ENCODE results near the gene DUSP1.

Gene DUSP1

DNA sequence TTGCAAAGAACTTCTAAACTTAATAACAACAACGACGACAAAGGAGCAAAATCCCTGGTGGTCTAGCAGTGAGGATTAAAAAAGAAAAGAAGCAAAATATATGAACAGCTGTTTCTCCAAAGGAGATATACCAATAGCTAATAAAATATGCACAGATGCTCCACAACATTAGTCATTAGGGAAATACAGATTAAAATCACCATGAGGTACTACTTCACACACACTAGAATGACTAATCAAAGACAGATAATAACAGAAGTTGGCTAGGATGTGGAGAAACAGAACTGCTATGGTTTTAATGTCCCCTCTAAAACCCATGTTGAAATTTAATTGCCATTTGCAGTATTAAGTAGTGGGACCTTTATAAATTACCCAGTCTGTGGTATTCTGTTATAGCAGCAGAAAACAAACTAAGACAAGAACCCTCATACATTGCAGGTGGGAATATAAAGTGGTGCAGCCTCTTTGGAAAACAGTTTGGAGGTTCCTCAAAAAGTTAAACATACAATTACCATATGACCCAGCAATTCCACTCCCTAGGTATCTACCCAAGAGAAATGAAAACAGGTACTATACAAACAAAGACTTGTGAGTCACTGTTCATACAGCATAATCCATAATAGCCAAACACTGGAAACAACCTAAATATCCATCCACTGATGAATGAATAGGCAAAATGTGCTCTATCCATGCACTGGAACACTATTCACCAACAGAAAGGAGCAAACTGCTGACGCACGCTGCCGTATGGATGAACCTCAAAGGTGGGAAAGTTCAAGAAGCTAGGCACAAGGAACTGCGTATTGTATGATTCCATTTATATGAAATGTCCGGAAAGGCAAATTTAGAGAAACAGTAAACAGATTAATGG lies 11.4 kb upstream of the DUSP1 start:
- DNase-seq (ENCODE audit: low spot score), result no peak
- no peak for FAIRE-seq

DNA sequence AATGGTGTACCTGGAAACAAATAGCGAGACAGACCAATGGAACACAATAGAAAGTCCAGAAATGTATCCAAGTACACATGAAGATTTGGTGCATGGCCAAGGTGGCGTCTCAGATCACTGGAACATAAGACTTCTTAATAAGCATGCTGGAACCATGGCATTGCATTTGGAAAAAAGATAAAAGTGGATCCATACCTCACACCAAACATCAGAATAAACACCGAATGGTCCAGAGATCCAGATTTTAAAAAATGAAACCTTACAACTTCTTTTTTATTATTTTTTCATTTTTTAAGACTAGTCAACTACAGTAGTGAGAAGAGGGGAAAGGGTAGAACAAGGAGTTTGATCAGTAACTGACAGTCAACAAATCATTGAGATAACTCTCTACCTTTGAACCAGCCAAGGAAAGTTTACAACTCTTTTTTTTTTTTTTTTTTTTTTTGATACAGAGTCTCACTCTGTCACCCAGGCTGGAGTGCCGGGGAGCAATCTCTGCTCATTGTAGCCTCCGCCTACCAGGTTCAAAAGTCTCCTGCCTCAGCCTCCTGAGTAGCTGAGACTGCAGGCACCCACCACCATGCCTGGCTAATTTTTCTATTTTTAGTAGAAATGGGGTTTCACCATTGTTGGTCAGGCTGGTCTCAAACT lies 8.8 kb upstream of the DUSP1 start:
- DNase-seq (ENCODE audit: low spot score) (no peak), FAIRE-seq (no peak)

DNA sequence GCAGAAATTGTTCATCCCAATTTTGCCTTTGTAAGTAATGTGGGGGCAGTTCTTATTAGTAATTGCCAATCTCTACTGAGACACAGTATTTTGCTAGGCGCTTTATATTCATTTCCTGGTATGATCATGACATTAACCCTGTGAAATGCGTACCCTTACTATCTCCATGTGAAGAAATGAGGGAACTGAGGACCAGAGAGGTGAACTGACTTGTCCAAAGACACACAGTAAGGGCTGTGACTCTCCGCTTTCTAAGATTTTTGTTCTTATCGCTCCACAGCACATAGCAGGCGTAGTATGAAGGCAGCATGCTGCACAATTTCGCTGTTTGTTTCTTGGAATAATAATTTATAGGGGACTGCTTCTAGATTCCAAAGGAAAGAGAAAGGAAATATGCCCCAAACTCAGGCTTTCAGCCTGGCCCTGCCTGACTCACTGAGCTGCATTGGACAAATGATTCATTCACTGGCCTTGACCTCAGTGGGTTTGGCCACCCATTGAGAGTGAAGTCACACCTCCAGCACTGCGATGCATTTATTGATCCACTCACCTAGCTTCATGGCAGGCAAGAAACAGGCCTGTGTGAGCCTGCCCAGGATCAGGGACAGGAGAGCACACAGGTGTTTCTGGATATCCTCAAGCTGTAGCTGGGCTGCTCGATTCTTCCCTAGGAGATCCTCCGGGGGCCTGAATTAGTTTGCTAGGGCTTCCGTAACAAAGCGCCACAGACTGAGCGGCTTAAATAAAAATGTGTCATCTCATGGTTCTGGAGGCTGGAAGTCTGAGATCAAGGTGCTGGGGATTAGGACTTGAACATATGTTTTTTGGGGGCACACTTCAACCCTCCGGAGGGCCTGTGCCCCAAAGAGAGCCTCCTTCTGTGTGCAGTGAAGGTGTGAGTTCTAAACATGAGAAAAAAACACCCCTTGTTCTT lies 7.2 kb upstream of the DUSP1 start:
- DNase-seq (ENCODE audit: low spot score) (peak; percentile 81), FAIRE-seq (no peak)

DNA sequence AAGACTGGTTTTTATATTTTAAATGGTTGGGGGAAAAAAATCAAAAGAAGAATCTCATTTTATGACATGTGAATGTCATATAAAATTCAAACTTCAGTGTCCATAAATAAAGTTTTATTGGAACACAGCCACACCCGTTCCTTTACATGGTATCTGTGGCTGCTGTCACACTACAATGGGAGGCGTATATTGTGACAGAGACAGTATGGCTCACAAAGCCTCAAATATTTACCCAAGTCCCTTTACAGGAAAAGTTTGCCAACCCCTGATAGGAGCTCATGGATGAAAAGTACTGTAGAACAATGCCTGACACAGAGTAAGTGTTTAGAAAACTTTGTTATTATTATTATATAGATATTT lies 5.2 kb upstream of the DUSP1 start:
- FAIRE-seq (no peak), DNase-seq (ENCODE audit: low spot score) (no peak)

DNA sequence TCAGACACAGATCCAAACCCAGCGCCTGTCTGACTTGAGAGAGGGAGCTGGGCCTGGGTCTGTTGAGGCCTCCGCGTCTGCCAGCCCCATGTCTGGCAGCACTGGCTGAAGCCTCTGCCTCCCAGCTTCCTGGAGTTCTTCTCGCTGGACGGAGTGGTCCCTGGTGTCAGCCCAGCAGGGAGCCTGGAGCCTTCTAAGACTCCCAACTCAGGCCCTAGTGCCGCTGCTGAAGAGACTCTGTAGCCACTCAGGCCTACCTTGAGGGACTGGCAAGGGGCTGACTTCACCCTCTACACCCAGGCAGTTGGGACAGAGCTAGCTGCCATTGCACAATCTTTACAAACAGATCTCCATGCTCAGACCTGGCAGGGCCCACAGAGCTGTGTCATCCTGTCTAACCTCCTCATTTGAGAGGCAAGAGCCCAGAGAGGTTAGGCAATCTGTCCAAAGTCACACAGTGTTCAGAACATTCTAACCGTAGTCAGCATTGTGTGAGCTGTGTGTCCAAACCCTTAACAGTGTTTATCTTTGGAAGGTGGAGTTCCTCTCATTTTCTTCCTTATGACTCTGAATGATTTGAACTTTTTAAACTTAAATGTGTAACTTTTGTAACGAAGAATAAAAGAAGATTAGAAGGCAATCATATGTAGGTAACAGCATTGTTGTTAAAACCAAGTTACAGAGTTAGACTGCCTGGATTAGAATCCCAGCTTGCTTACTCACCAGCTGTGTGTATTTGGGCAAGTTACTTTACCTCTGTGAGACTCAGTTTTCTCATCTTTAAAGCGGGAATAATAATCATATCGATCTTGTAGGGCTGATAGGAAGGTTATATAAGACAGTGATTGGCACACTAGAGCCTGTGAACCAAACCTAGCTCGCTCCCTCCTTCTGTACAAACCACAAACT lies 4.6 kb upstream of the DUSP1 start:
- no peak for FAIRE-seq
- DNase-seq (ENCODE audit: low spot score), result no peak

DNA sequence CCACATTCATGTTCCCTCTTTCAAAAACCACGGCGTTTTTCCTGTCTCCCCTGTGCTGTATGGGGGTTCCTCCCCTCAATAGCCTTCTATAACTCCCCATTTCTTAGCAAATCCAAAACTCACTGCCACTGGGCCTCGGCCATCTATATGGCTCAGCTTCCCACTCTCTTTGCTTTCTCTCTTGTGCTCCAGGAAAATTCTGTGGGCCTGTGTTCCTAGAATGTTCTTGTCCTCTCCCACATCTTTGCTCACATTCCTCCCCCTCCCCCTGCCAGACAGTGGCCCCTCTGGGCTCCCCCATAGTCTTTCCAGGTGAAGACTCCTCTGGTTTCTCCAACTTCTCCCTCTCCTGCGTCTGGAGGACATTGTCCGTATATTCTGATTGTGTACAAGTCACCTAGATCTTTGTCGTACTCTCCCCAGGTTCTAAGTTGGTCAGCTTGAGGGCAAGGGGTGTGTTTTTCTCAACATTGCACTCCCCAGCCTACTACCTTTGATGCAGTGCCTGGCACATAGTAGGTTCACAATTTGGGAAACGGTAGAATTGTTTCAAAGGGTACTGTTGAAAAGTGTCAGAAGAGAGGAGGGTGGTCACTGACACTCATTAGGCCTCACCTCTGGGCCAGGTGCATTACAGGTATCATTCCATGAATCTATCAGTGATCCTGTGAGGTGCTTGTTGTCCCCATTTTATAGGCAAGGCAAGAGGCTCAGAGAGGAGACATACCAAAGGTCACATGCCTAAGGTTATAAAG lies 3.7 kb upstream of the DUSP1 start:
- DNase-seq (ENCODE audit: low spot score), result no peak

DNA sequence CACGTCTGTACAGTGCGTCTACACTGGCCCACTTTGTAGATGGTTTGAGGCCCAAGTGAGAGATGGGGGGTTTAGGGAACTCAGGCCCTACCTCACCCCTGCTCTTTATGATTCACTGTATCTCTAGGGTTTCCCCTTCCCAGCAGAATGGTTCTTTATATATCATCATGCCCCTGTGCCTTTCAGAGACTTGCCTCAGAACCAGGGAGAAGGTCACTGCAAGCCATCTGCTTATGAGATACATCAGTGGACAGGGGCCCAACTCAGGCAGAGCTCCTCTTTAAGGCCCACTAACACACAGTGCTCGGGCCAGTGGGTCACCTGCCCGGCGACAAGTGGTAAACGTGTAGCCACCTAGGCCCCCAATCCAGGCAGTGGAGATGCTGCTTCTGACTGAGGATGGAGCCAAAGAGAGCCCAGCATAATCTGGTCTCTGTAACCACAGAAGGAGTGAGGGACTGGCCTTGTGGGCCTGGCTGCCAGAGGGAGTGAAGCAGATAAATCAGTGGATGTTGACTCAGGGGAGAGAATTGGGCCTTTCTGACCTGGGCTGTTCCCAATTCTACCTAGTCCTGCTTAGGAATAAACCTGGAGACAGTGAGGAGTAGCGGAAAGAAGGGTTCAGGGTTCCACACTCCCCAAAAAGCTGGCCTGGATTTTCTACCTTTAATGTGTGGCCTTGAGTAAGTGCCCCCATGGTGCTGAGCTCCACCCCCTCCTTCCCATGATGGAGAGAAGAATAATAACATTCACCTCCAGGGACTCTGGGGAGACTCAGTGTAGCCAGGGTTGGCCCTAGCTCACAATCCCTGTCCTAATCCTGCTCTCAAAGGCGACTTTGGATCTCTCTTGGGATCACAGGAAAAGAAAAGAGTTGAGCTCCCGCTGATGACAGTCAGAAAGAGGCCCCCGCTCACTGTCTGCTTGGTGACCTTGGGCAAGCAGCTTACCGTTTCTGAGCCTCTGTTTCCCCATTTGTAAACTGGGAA lies 2.8 kb upstream of the DUSP1 start:
- FAIRE-seq (no peak), DNase-seq (ENCODE audit: low spot score) (no peak)

More for the DNA sequence above, 3.7 kb upstream of the DUSP1 start:
- no peak for FAIRE-seq

DNA sequence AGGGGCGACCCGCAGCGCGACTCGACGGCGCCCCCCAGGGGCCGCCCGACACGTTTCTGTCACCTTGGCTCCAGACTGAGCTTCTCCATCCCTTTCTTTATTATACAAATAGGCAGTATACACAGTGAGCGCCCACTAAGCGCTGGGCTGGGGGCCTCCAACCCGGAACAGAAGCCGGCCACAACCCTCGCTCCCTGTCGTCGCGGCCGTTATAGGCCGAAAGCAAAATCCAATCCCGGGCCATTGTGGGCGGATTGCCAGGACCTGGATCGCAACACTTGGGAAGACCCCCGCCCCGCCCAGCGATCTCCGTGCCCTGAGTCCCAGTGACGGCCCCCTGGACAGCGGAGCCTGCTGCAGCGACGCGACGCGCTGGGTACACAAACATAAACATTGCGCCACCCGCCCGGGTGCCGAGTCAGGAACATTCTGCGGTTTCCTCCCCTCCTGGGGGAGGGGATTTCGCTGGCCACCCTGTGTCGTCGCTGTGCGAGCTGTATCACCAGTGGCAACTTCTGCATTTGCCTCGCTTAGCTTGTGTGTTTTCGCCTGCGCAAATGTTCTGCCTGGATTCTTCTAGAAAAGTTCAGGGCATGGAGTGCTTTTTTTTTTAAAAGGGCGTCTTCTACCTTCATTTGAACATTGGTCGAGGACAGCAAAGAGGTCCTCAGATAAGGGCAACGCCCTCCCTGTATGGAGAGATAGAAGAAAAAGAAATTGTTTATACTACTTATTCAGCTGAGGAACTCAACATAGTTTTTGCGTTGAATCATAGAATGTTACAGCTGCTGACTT lies 1.3 kb upstream of the DUSP1 start:
- FAIRE-seq (no peak), DNase-seq (ENCODE audit: low spot score) (peak; percentile 75)

DNA sequence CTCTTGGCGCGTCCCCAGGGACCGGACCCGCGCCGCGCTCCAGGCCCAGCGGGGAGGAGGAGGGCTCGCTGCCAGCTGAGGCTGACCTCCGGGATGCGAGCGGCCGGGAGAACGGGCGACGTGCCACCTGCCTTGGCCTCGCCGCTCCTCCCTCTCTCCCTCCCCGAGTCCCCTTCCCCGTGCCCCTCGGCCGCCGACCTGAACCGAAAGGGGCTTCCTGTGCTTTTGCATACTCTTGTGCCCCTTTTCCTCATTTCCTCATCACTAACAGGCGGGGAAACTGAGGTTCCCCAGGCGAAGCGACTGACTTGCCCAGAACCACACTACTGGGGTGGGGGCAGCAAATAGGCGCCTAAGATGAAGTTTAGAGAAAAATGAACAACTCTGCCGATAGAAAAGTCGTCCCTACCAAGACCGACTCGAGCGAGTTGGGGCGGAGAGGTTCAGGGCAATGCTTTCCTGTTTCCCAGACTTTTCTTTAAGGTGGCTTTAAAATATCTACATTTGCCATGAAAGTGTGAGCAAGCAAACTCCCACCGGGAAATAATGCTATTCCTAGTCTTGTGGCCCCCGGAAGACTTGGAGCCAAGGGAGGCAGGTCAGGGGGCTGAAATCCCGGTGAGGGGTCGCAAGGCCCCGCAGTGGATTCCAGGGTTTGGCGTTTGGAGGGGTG lies 580 bp upstream of the DUSP1 start:
- DNase-seq (ENCODE audit: low spot score), result no peak
- FAIRE-seq, result no peak

DNA sequence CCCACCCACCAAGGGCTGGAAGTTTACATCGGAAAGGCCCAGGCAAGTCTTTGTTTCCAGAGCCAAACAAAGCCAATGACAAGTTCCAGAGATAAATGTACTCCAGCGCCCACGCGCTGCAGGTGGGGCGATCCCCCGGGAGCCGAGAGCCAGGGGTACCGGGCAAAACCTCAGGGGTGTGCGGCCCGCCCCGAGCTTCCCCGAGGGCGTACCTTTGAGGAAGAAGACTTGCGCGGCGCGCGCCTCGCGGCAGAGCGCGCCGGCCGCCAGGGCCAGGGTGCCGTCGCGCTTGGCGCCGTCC lies 671 bp downstream of the DUSP1 start:
- FAIRE-seq (no peak), DNase-seq (ENCODE audit: low spot score) (no peak)

DNA sequence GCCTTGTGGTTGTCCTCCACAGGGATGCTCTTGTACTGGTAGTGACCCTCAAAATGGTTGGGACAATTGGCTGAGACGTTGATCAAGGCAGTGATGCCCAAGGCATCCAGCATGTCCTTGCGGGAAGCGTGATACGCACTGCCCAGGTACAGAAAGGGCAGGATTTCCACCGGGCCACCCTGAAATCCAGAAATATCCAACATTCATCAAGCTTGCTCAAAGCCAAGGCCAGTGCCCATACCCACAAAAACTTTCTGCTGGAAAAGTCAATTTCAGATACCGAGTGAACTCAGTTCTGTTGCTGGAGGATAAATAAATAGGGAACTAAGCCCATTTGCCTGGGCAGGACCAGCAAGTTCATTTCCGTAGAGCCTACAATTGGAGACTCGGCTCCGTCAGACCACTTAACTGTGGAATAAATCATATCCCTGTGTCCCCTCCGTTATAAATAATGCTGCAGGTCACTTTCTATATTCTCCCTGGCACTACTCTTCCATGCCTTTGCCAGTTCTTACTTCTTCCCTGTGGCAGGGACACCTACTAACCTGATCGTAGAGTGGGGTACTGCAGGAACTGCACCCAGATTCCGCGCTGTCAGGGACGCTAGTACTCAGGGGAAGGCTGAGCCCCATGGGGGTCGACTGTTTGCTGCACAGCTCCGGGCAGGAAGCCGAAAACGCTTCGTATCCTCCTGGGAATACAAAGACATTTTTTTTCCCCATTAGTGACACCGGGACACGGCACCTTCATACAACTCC lies 1.2 kb downstream of the DUSP1 start:
- no peak for FAIRE-seq
- no peak for DNase-seq (ENCODE audit: low spot score)

DNA sequence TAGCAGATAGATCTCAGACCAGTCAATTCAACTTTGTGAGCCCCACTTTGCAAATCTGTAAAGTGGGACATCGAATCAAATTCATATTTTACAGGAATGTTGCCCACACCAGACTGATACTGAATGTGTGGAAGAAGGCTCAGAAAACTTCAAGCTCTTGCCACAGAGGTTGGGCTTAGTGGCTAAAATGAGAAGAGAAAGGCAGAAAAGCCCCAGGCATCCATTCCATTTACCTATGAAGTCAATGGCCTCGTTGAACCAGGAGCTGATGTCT lies 1.7 kb downstream of the DUSP1 start:
- DNase-seq (ENCODE audit: low spot score) (no peak), FAIRE-seq (no peak)

DNA sequence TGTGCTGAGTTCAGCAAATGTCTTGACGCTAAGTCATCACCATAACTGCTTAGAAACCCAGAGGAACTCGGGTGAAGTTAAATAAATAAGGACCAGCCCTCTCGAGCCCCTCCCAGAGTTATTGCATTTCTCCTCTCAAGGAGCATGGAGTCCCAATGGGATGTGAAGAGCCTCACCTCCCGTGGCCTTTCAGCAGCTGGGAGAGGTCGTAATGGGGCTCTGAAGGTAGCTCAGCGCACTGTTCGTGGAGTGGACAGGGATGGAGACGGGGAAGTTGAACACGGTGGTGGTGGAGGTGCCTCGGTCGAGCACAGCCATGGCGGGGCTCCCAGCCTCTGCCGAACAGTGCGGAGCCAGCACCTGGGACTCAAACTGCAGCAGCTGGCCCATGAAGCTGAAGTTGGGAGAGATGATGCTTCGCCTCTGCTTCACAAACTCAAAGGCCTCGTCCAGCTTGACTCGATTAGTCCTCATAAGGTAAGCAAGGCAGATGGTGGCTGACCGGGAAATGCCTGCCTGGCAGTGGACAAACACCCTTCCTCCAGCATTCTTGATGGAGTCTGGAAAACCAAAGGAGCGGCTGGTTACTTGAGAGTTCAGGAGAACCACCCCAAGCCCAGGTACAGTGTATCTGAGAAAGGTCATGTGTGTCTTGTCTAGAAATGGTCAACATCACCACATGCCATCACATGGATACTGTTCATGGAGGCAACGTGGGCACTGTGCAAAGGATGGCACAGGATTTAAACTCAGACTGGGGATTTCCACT lies 2.2 kb downstream of the DUSP1 start:
- FAIRE-seq, result no peak

DNA sequence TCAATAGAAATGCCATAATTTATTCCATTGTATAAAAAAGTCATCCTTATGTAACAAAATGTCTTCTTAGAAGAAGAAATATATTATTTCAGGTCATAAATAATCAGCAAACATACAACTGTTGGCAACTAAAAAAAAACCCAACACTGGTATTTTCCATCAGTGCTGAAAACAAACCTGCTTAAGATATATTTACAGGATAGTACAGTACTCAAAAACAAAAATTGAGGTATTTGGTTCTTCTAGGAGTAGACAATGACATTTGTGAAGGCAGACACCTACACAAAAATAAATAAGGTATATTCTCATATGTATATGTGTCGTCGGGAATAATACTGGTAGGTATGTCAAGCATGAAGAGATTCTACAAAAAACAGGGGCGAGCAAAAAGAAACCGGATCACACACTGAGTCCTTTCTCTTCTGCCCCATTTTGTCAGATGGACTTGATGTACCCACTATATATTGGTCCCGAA lies 2.9 kb downstream of the DUSP1 start:
- FAIRE-seq, result no peak

More for the DNA sequence above, 2.2 kb downstream of the DUSP1 start:
- DNase-seq (ENCODE audit: low spot score), result no peak

DNA sequence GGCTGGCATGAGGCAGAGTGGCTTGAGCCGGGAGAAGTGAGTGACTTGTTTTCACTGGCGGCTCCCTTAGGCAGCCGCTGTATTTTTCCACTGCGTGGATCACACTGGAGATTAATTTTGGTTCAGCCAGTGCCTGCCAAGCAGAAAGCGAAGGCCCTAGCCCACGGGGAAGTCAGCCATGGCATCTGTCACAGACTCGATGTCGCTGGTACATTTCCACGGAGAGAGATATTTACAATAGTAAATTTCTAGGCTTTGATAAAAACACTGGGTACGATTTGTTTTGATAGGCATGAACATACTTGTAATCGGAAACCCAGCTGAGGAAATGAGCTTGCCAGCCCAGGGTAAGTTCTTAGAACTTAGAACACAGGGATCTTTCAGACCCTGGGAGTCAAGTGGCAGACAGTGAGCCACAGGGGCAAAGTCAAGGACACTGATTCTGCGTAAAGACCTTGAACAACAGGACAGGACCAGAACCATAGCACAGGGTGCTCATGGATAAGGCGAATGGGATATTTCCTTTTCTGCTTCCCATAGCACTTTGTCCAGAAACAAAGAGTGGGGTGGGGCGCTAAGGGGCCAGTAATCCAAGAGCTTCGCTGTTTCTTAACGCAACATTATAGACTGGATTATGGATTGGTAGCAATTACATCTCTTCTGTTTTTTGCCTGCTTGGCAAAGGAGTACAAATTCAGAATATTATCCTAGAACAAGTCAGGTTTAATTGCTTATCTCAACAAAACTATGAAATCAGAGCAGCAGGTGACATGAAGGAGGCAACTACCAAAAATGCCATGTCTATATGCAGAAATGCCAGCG lies 4.5 kb downstream of the DUSP1 start:
- DNase-seq (ENCODE audit: low spot score) (no peak), FAIRE-seq (no peak)

More for the DNA sequence above, 2.9 kb downstream of the DUSP1 start:
- no peak for DNase-seq (ENCODE audit: low spot score)
